WI38 (cell line): ENCODE results near the gene C14orf180.

Source experiments
- H3K4me3 ChIP-seq: 2 replicates; pipeline ENCODE4 v1.5.1; 2011; ENCODE audit warnings: low read depth, mild to moderate bottlenecking, control low read depth, low read length
- TF ChIP-seq, protein P1 (sequence below): IDR thresholded peaks from 2 replicates; pipeline ENCODE4 v1.5.1; 2012; ENCODE audit warnings: low read depth, mild to moderate bottlenecking, control low read depth, low read length

The C14orf180 gene

DNA sequence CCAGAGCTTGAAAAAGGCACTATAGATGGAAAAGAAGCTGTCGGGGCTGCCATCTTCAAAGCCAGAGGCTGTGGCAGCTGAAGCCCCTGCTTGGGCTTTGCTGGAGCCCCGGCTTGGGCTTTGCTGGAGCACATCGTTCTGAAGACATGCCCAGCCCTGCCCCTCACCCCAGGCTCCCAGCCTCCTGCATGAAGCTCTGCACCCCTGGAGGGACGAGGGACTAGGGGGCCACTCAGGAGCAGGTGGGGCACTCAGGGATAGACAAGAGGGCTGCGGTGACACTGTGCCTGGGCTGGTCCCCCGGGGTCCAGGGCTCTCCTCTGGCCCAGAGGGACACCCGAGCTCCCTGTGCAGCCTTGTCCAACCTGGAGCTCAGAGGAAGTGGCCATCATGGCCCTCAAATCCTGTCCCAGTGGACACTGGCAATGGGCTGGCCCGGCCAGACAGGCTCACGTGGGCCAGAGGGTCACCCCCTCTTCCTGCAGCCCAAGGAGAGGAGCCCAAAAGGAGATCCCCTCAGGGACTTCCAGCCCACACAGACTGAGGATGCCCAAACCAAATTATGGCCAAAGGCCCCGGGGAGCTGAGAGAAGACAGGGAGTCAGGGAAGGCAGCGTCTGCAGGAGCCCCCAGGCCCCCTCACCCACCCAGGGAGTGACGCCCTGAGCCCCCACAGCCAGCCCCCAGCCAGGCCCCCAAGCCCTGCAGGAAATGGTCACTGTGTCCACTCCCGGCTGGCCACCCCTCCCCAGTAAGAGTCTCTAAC lies 23.1 kb upstream of the C14orf180 start:
- no peak overlapping the region for H3K4me3 ChIP-seq
- TF ChIP-seq, protein P1, sequence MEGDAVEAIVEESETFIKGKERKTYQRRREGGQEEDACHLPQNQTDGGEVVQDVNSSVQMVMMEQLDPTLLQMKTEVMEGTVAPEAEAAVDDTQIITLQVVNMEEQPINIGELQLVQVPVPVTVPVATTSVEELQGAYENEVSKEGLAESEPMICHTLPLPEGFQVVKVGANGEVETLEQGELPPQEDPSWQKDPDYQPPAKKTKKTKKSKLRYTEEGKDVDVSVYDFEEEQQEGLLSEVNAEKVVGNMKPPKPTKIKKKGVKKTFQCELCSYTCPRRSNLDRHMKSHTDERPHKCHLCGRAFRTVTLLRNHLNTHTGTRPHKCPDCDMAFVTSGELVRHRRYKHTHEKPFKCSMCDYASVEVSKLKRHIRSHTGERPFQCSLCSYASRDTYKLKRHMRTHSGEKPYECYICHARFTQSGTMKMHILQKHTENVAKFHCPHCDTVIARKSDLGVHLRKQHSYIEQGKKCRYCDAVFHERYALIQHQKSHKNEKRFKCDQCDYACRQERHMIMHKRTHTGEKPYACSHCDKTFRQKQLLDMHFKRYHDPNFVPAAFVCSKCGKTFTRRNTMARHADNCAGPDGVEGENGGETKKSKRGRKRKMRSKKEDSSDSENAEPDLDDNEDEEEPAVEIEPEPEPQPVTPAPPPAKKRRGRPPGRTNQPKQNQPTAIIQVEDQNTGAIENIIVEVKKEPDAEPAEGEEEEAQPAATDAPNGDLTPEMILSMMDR, result no peak

DNA sequence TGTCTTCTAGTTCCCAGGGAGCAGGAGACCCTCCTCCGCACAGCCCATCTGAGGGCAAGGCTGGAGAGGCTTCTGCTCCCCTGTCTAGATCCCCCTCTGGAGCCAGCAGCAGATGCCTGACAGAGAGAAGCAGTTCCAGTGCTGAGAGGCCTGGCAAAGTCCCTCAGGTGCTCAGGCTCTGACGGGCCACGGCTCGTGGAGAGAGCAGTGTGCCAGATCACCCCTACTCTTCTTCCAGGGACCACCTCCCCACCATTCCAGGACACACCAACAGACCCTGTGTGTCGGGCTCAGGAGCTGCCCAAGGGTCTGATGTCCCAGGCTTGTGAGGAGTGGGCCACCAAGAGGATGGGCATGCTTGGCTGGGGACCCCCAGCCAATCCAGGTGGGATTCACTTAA lies 22.5 kb upstream of the C14orf180 start:
- TF ChIP-seq, protein P1, result no peak
- H3K4me3 ChIP-seq, result no peak overlapping the region

DNA sequence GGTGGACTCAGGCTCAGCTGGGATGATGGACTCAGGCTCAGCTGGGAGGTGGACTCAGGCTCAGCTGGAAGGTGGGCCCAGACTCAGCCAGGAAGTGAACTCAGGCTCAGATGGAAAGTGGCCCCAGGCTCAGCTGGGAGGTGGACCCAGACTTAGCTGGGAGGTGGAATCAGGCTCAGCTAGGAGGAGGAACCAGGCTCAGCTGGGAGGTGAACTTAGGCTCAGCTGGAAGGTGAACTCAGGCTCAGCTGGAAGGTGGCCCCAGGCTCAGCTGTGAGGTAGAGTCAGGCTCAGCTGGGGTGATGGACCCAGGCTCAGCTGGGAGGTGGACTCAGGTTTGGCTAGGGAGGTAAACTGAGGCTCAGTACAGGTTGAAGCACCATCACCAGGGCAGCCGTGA lies 21.8 kb upstream of the C14orf180 start:
- no peak overlapping the region for H3K4me3 ChIP-seq
- TF ChIP-seq, protein P1, result no peak

DNA sequence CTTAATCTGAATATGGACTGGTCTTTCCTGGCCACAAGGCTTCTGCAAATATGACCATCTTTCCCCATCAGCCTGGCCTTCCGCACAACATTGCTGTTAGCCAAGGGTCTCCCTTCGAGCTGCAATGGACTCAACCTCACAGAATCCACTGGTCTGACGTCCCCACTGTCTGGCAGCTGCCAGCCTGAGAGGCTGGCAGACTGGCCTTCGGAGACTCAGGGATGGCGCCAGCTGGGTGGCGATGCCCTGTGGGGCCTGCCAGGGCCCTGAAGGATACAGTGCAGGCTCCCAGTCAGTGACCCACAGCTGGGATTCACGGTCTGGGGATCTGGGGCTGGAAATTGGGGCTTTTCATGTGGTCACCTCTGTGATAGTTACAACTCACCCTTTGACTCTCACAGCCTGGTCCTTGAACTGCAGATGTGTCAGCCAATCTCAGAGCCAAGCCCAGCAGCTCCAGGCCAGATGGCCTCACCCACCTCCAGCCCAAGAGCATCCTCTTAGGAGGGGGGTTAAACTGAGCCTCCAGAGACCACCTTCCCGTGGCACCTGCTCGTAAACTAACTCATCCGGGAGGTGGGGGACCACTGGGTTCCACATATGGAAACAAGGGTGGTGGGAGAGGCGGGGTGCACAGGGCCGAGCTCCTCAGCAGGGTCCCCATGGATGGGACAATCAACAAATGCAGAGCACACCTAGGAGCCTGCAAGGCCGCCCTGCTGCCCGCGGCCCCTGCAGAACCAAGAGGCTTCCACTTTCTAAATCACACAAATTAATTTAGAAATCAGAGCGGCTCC lies 21.1 kb upstream of the C14orf180 start:
- H3K4me3 ChIP-seq, result no peak overlapping the region
- TF ChIP-seq, protein P1, result no peak

DNA sequence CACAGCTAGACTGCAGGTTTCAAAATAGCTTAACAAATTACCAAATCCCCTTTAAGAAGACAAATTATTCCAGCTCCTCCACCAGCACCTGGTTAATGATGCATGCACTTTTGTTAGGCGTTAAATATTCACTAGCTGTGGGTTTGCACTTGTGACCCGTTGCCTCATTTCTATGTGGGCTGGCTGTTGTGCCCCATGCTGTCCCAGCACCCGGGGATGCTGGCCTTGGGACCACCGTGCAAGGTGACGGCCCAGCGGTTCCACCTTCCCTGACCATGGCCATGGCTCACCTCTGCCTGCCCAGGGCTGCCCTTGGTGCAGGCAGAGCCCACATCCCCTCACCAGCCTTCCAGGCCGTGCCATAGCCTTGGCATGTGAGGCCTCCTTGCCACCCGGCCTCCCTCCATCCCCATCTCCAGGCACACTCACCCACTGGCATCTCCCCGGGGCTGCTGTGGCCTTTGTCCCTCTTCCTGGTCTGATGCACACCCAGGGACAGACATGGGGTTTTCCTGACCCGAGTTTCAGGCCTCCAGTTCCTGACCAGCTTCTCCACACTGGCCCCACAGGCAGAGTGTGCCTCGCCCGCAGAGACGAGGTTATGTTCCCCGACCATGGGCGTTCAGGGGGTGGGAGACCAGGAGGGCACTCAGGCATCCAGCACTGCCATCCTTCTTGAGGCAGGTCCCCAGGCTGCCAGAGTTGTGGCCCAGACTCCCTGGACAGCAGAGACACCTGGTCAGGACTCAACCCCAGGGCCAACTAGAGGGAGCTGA lies 20.3 kb upstream of the C14orf180 start:
- TF ChIP-seq, protein P1, result no peak
- no peak overlapping the region for H3K4me3 ChIP-seq

DNA sequence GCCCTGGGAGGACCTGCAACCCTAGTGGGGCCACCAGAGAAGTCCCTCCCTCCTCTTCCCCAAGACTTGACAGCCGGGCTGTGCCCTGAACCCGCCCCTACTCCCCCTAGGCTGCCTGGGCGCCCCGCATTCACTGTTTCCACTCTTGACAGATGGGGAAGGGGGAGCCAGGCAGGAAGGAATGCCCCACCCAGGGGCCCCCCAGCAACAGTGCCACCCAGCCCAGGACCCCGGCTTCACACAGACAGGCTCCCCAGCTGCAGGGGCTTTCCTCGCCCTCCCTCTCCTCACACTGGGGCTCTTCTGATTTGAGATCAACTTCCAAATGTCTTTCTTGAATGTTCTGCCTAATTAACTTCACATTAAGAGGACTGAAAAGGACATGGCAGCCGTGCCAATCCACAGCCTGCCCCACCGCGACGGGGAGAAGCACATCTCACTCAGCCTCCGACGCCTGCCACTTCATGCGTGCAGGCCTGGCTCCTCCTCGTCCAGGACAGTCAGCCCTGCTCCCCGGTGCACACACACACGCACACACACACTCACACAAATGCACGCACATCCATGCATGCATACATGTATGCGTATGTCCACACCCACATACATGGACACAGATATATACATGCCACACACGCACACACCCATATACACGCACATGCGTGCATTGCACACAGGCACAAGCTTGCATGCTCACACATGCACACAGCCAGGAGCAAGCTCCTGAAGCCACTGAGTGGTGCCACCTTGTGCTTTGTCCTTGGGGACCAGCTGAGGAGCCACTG lies 19.6 kb upstream of the C14orf180 start:
- TF ChIP-seq, protein P1, result no peak

More for the DNA sequence above, 19.6 kb upstream of the C14orf180 start:
- H3K4me3 ChIP-seq, result no peak overlapping the region
